H1 (cell line): ENCODE results near the gene CACNG1. TPM values are rescaled to one million over a fixed set of nuclear protein-coding genes. Genes with fewer than 3 reads are reported as not detected.

Experiments used
- CTCF ChIA-PET: fragments of 300-600 bp; sonication (Branson Sonifier 250); formaldehyde crosslinking; loops from one replicate; lab custom pipeline; 2021; ENCODE audit not compliant: partially characterized antibody; lab: Charles Lee
- POLR2A ChIA-PET: fragments of 300-600 bp; sonication (Branson Sonifier 250); formaldehyde crosslinking; loops from one replicate; lab custom pipeline; 2021; ENCODE audit warnings: inconsistent platforms; ENCODE audit not compliant: partially characterized antibody; lab: Charles Lee
- DNase-seq, 2 experiments: peaks; one replicate each; pipeline versions ENCODE4 v3.0.0 to v3.0.0-alpha.2; 2010 to 2022; ENCODE audit warnings: low spot score in 2 of 2, low read depth in 1 of 2, mixed read lengths in 1 of 2
- FAIRE-seq: peaks from 2 replicates; lab custom pipeline; 2011; peaks lifted over from hg19 to GRCh38; lab: Jason Lieb, UNC
- H2AFZ ChIP-seq: 2 replicates; pipeline ENCODE4 v1.8.1; 2012; ENCODE audit warnings: low read length, inconsistent platforms
- H2AK5ac ChIP-seq: 2 replicates; pipeline ENCODE4 v1.6.1; 2013; ENCODE audit warnings: low read depth, low read length
- H2BK120ac ChIP-seq: replicated peaks from 2 replicates; pipeline ENCODE3; 2013; ENCODE audit warnings: low read depth, low read length, inconsistent platforms
- H2BK12ac ChIP-seq: 2 replicates; pipeline ENCODE4 v1.6.1; 2013; ENCODE audit warnings: low read depth, low read length
- H2BK15ac ChIP-seq: 2 replicates; pipeline ENCODE4 v1.6.1; 2013; ENCODE audit warnings: low read length
- H2BK20ac ChIP-seq: 2 replicates; pipeline ENCODE4 v1.6.1; 2013; ENCODE audit warnings: low read length
- H2BK5ac ChIP-seq: 2 replicates; pipeline ENCODE4 v1.6.1; 2013; ENCODE audit warnings: low read depth, low read length
- H3K14ac ChIP-seq: 2 replicates; pipeline ENCODE4 v1.6.1; 2013; ENCODE audit warnings: inconsistent platforms; ENCODE audit not compliant: insufficient read length
- H3K18ac ChIP-seq: 2 replicates; pipeline ENCODE4 v1.6.1; 2013; ENCODE audit warnings: low read length; ENCODE audit errors: extremely low read depth
- H3K23ac ChIP-seq: 2 replicates; pipeline ENCODE4 v1.6.1; 2013; ENCODE audit warnings: inconsistent platforms; ENCODE audit not compliant: insufficient read length
- H3K23me2 ChIP-seq: 2 replicates; pipeline ENCODE4 v1.6.1; 2013; ENCODE audit warnings: low read depth, low read length
- H3K27ac ChIP-seq: 2 replicates; pipeline ENCODE4 v1.6.1; 2011; ENCODE audit warnings: low read depth, low read length, inconsistent platforms
- H3K27me3 ChIP-seq, 4 experiments: replicated peaks in 1 of 4; 1 replicate in 1 of 4; 2 replicates in 3 of 4; pipeline versions ENCODE4 v1.6.1 to v1.8.1; 2011 to 2013; ENCODE audit warnings: low read length in 3 of 4, mild to moderate bottlenecking in 3 of 4, inconsistent platforms in 2 of 4, mixed read lengths in 2 of 4, moderate library complexity in 1 of 4; ENCODE audit not compliant: control insufficient read depth in 3 of 4, insufficient read depth in 3 of 4; ENCODE audit errors: extremely low read depth in 1 of 4
- H3K36me3 ChIP-seq, 4 experiments: 2 replicates each; pipeline versions ENCODE4 v1.6.1 to v1.8.1; 2011 to 2013; ENCODE audit warnings: mild to moderate bottlenecking in 4 of 4, low read length in 3 of 4, moderate library complexity in 2 of 4, control low read depth in 1 of 4, inconsistent platforms in 1 of 4; ENCODE audit not compliant: insufficient read depth in 4 of 4, control insufficient read depth in 2 of 4
- H3K4ac ChIP-seq: replicated peaks from 2 replicates; pipeline ENCODE3; 2013; ENCODE audit warnings: low read length, low read depth, mixed read lengths, inconsistent platforms; ENCODE audit not compliant: insufficient read length
- H3K4me1 ChIP-seq, 4 experiments: replicated peaks in 1 of 4; 1 replicate in 1 of 4; 2 replicates in 3 of 4; pipeline versions ENCODE4 v1.6.1 to v1.8.1; 2011 to 2013; ENCODE audit warnings: low read length in 3 of 4, inconsistent platforms in 2 of 4, mixed read lengths in 1 of 4; ENCODE audit not compliant: insufficient read depth in 4 of 4, control insufficient read depth in 3 of 4
- H3K4me2 ChIP-seq, 2 experiments: 2 replicates each; pipeline versions ENCODE4 v1.6.1 to v1.8.1; 2011 to 2013; ENCODE audit warnings: low read depth in 2 of 2, low read length in 2 of 2, control low read depth in 1 of 2, inconsistent platforms in 1 of 2, mild to moderate bottlenecking in 1 of 2; ENCODE audit not compliant: insufficient read depth in 1 of 2
- H3K4me3 ChIP-seq, 4 experiments: fragments of 200-600, 300-600 bp in 1 of 4; sonication (generic), shearing (Covaris generic), sonication (Bioruptor Twin) in 1 of 4; 2 replicates each; pipeline versions ENCODE4 v1.5.1 to v1.8.1; 2011 to 2016; ENCODE audit warnings: low read length in 4 of 4, low read depth in 3 of 4, control low read depth in 2 of 4, inconsistent platforms in 2 of 4, mild to moderate bottlenecking in 2 of 4, mixed read lengths in 1 of 4, moderate library complexity in 1 of 4; ENCODE audit not compliant: insufficient read depth in 2 of 4; ENCODE audit errors: extremely low read depth in 1 of 4
- H3K56ac ChIP-seq: replicated peaks from 2 replicates; pipeline ENCODE3; 2013; ENCODE audit warnings: low read depth, mild to moderate bottlenecking, mixed read lengths, low read length, inconsistent platforms; ENCODE audit not compliant: insufficient read length
- H3K79me1 ChIP-seq: 2 replicates; pipeline ENCODE4 v1.6.1; 2013; ENCODE audit warnings: low read depth, low read length, control low read depth
- H3K79me2 ChIP-seq, 2 experiments: 2 replicates each; pipeline versions ENCODE4 v1.6.1 to v1.8.1; 2012 to 2013; ENCODE audit warnings: low read length in 2 of 2, mild to moderate bottlenecking in 2 of 2, inconsistent platforms in 1 of 2; ENCODE audit not compliant: insufficient read depth in 2 of 2, control insufficient read depth in 1 of 2
- H3K9ac ChIP-seq, 4 experiments: replicated peaks in 1 of 4; 1 replicate in 1 of 4; 2 replicates in 3 of 4; pipeline versions ENCODE4 v1.6.1 to v1.8.1; 2011 to 2013; ENCODE audit warnings: low read depth in 3 of 4, low read length in 3 of 4, control low read depth in 2 of 4, mild to moderate bottlenecking in 2 of 4, moderate library complexity in 2 of 4, inconsistent platforms in 1 of 4; ENCODE audit errors: extremely low read depth in 1 of 4
- H3K9me3 ChIP-seq, 2 experiments: 2 replicates each; pipeline versions ENCODE4 v1.6.1 to v1.8.1; 2012 to 2013; ENCODE audit warnings: mild to moderate bottlenecking in 2 of 2, moderate library complexity in 2 of 2, control low read depth in 1 of 2, inconsistent platforms in 1 of 2, low read depth in 1 of 2, low read length in 1 of 2, mixed read lengths in 1 of 2; ENCODE audit not compliant: insufficient read depth in 2 of 2
- H4K20me1 ChIP-seq, 2 experiments: replicated peaks in 1 of 2; 2 replicates each; pipeline versions ENCODE3 to v1.8.1; 2011 to 2013; ENCODE audit warnings: inconsistent platforms in 2 of 2, low read length in 2 of 2, mild to moderate bottlenecking in 1 of 2; ENCODE audit not compliant: insufficient read depth in 2 of 2, control insufficient read depth in 1 of 2
- H4K5ac ChIP-seq: 2 replicates; pipeline ENCODE4 v1.6.1; 2013; ENCODE audit warnings: low read length, low read depth, mixed read lengths, inconsistent platforms; ENCODE audit not compliant: insufficient read length
- H4K8ac ChIP-seq: 2 replicates; pipeline ENCODE4 v1.8.0; 2013; ENCODE audit warnings: mild to moderate bottlenecking, moderate library complexity, low read length, inconsistent platforms; ENCODE audit not compliant: insufficient read depth; ENCODE audit errors: extremely low read depth
- H4K91ac ChIP-seq: replicated peaks from 2 replicates; pipeline ENCODE3; 2013; ENCODE audit warnings: low read length, mixed read lengths, inconsistent platforms; ENCODE audit not compliant: insufficient read length
- BRCA1 ChIP-seq: IDR thresholded peaks from 2 replicates; pipeline ENCODE4 v1.6.1; 2012; ENCODE audit warnings: low read depth, low read length, improper control_type of control experiment
- CBX8 ChIP-seq: fragments of 300-800, 300-1000 bp; sonication (generic); IDR thresholded peaks from 2 replicates; pipeline ENCODE4 v1.7.1; 2016; ENCODE audit warnings: low read depth, low read length, borderline replicate concordance
- CHD2 ChIP-seq: IDR thresholded peaks from 2 replicates; pipeline ENCODE4 v1.6.1; 2012; ENCODE audit warnings: low read length, improper control_type of control experiment
- CREB1 ChIP-seq: IDR thresholded peaks from 2 replicates; pipeline ENCODE4 v1.6.1; 2012; ENCODE audit warnings: inconsistent platforms
- EP300 ChIP-seq, 2 experiments: IDR thresholded peaks; 1 replicate in 1 of 2; 2 replicates in 1 of 2; pipeline ENCODE4 v1.6.1; 2011 to 2012; ENCODE audit warnings: low read depth in 2 of 2, low read length in 2 of 2, mild to moderate bottlenecking in 2 of 2, borderline replicate concordance in 1 of 2, inconsistent platforms in 1 of 2, moderate library complexity in 1 of 2
- HDAC6 ChIP-seq: IDR thresholded peaks from one replicate; pipeline ENCODE4 v1.7.1; 2012; ENCODE audit warnings: low read depth, mild to moderate bottlenecking, inconsistent platforms, low read length, moderate library complexity
- KDM4A ChIP-seq: IDR thresholded peaks from one replicate; pipeline ENCODE4 v1.7.1; 2012; ENCODE audit warnings: low read depth, mild to moderate bottlenecking, moderate library complexity, low read length, inconsistent platforms; ENCODE audit not compliant: severe bottlenecking
- MAX ChIP-seq: IDR thresholded peaks from 2 replicates; pipeline ENCODE4 v1.6.1; 2012; ENCODE audit warnings: inconsistent platforms
- NANOG ChIP-seq: IDR thresholded peaks from 2 replicates; pipeline ENCODE4 v1.6.1; 2011; ENCODE audit warnings: low read length, low read depth, mild to moderate bottlenecking, inconsistent platforms; ENCODE audit not compliant: insufficient read depth, poor library complexity, severe bottlenecking
- SAP30 ChIP-seq: fragments of 300-600 bp; sonication (generic); IDR thresholded peaks from 2 replicates; pipeline ENCODE4 v1.7.1; 2012; ENCODE audit warnings: low read length, moderate library complexity, mild to moderate bottlenecking, inconsistent platforms; ENCODE audit not compliant: insufficient read depth, insufficient replicate concordance
- SP1 ChIP-seq: IDR thresholded peaks from 2 replicates; pipeline ENCODE4 v1.6.1; 2011; ENCODE audit warnings: low read depth, low read length
- TCF12 ChIP-seq: IDR thresholded peaks from 2 replicates; pipeline ENCODE4 v1.6.1; 2011; ENCODE audit warnings: low read depth, mild to moderate bottlenecking, low read length
- USF2 ChIP-seq: IDR thresholded peaks from 2 replicates; pipeline ENCODE4 v1.6.1; 2011; ENCODE audit warnings: low read length, improper control_type of control experiment
- WGBS, 2 experiments: shearing (Covaris generic) in 1 of 2; methylation state at CpG; one replicate each; pipeline versions ENCODE4 v1.1.6 to v1.1.7; 2013 to 2015; ENCODE audit warnings: low lambda C conversion rate in 2 of 2, mixed read lengths in 2 of 2, inconsistent platforms in 1 of 2, low coverage in 1 of 2, missing lambda C conversion rate in 1 of 2; ENCODE audit not compliant: insufficient replicate concordance in 2 of 2, insufficient coverage in 1 of 2, insufficient read length in 1 of 2; ENCODE audit errors: extremely low coverage in 1 of 2, missing lambda C conversion rate in 1 of 2; 5-methylcytosine and 5-hydroxymethylcytosine counted together
- polyA plus RNA-seq, 7 experiments: library from polyadenylated mRNA; depleted of rRNA in 3 of 7; stranded (reverse) in 5 of 7; unstranded in 2 of 7; fragments of >200 nt in 5 of 7; fragments of 200-250 nt in 2 of 7; gene quantifications; 1 replicate in 5 of 7; 2 replicates in 1 of 7; 4 replicates in 1 of 7; pipeline versions ENCODE4 v1.2.1 to v1.2.3, GENCODE V29; 2011 to 2013; ENCODE audit warnings: missing spikeins in 2 of 7, mixed read lengths in 2 of 7
- total RNA-seq: library from RNA; stranded (reverse); fragmentation: NEBNext Ultra II Directional; extraction: Animal tissue kit (Norgen Biotek cat#: 25700); gene quantifications from 2 replicates; pipeline ENCODE4 v1.2.1, GENCODE V29; 2021

CACNG1 gene
- total and polyA plus RNA-seq, 2 of the 8 experiments (the other 6 are each of a cell fraction or from before 2014, with no cell fraction given) = not detected

- CTCF ChIA-PET = interaction anchor here (0.6 to 3.5 kb wide), 8 partner anchors 15 to 235 kb away, joined by 3 to 13 read pairs (median 4); no protein-coding TSS in a partner anchor
- POLR2A ChIA-PET = no interaction called here
- TF ChIP-seq CREB1 (no peak), USF2 (no peak), BRCA1 (no peak), TCF12 (no peak), CBX8 (no peak), NANOG (no peak), MAX (no peak), EP300 (IDR thresholded peaks at IDR 0.05; ENCODE audit: borderline replicate concordance in 1 of 2, low read depth in 2 of 2, low read length in 2 of 2) (no peak), SAP30 (no peak), CHD2 (no peak), SP1 (no peak), KDM4A (no peak), HDAC6 (no peak)
Measured at GRCh38 chr17:67066717-67067116, 22.4 kb downstream of the CACNG1 start.

More at GRCh38 chr17:67066717-67067116, 22.4 kb downstream of the CACNG1 start:
- H2AFZ ChIP-seq = no peak overlapping the region
- H3K79me2 ChIP-seq = no peaks in the 10 kb centered on the region
- no peak overlapping the region for H2BK120ac ChIP-seq
- H3K9me3 ChIP-seq = no peaks in the 10 kb centered on the region
- DNase-seq = no peak
- no peak overlapping the region for H2BK5ac ChIP-seq
- H4K5ac ChIP-seq = no peak overlapping the region
- no peak overlapping the region for H2BK20ac ChIP-seq
- WGBS, 2 experiments = 71% methylated on average over 2 of the region's 2 CpGs; no CpG with 5 or more reads in 1 of the 2 experiments
- no peak overlapping the region for H3K23ac ChIP-seq
- no peak overlapping the region for H3K4me3 ChIP-seq
- no peak overlapping the region for H3K18ac ChIP-seq
- H2AK5ac ChIP-seq = no peak overlapping the region
- no peak overlapping the region for H2BK12ac ChIP-seq
- H3K27me3 ChIP-seq = no peaks in the 10 kb centered on the region
- H2BK15ac ChIP-seq = no peak overlapping the region
- H3K9ac ChIP-seq = no peak overlapping the region
- H4K20me1 ChIP-seq = no peaks in the 10 kb centered on the region
- no peak overlapping the region for H4K91ac ChIP-seq
- no peak overlapping the region for H4K8ac ChIP-seq
- no peak overlapping the region for H3K14ac ChIP-seq
- no peaks in the 10 kb centered on the region for H3K36me3 ChIP-seq
- no peak overlapping the region for H3K27ac ChIP-seq
- FAIRE-seq = no peak
- no peaks in the 10 kb centered on the region for H3K23me2 ChIP-seq
- no peaks in the 10 kb centered on the region; a peak in 1 of 7 replicates for H3K4me1 ChIP-seq
- H3K79me1 ChIP-seq = no peaks in the 10 kb centered on the region
- H3K4ac ChIP-seq = no peak overlapping the region
- no peak overlapping the region for H3K56ac ChIP-seq
- no peak overlapping the region for H3K4me2 ChIP-seq
